ENCODE data around the gene CDK5. TPM values are rescaled to one million over a fixed set of nuclear protein-coding genes. Genes with fewer than 3 reads are reported as not detected.
A peak's percentile ranks its signal among the peaks of the same experiment; 100 is the strongest.

CDK5 gene
- total and polyA plus RNA-seq, 9 of the 15 experiments (the other 6 are each of a cell fraction or from before 2014, with no cell fraction given), result 3.2 to 38.0 (median 27.5) TPM

- TF ChIP-seq FOSL1 (tag; conservative IDR thresholded peaks at IDR 0.05), result peak; percentile 100
- peak; percentile 88 to 93 for TF ChIP-seq MAZ (CRISPR knock-in tag; conservative IDR thresholded peaks at IDR 0.05 in 1 of 2, IDR thresholded peaks at IDR 0.05 in 1 of 2)
- no peak for TF ChIP-seq NCOA2 (IDR thresholded peaks at IDR 0.05; ENCODE audit: partially characterized antibody in 2 of 2)
- TF ChIP-seq VEZF1 (CRISPR knock-in tag; IDR thresholded peaks at IDR 0.05), result peak; percentile 92
- TF ChIP-seq L3MBTL2 (IDR thresholded peaks at IDR 0.05), result peak; percentile 59
- TF ChIP-seq RBFOX2 (IDR thresholded peaks at IDR 0.05; ENCODE audit: low read depth, low read length), result peak; percentile 69
- no peak for TF ChIP-seq KLF1 (tag; IDR thresholded peaks at IDR 0.05)
- TF ChIP-seq NBN (IDR thresholded peaks at IDR 0.05; ENCODE audit: low read depth), result peak; percentile 95
- TF ChIP-seq PKNOX1 (IDR thresholded peaks at IDR 0.05), result peak; percentile 87
- TF ChIP-seq MTA3 (IDR thresholded peaks at IDR 0.05; ENCODE audit: borderline replicate concordance), result peak; percentile 95
- no peak for TF ChIP-seq SIN3B (IDR thresholded peaks at IDR 0.05; ENCODE audit: low read depth)
- no peak for TF ChIP-seq RBM22 (IDR thresholded peaks at IDR 0.05; ENCODE audit: low read depth, low read length, poor library complexity, severe bottlenecking)
- TF ChIP-seq, protein P1, sequence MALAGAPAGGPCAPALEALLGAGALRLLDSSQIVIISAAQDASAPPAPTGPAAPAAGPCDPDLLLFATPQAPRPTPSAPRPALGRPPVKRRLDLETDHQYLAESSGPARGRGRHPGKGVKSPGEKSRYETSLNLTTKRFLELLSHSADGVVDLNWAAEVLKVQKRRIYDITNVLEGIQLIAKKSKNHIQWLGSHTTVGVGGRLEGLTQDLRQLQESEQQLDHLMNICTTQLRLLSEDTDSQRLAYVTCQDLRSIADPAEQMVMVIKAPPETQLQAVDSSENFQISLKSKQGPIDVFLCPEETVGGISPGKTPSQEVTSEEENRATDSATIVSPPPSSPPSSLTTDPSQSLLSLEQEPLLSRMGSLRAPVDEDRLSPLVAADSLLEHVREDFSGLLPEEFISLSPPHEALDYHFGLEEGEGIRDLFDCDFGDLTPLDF (CRISPR knock-in tag; IDR thresholded peaks at IDR 0.05), result peak; percentile 56
- TF ChIP-seq, protein P2, sequence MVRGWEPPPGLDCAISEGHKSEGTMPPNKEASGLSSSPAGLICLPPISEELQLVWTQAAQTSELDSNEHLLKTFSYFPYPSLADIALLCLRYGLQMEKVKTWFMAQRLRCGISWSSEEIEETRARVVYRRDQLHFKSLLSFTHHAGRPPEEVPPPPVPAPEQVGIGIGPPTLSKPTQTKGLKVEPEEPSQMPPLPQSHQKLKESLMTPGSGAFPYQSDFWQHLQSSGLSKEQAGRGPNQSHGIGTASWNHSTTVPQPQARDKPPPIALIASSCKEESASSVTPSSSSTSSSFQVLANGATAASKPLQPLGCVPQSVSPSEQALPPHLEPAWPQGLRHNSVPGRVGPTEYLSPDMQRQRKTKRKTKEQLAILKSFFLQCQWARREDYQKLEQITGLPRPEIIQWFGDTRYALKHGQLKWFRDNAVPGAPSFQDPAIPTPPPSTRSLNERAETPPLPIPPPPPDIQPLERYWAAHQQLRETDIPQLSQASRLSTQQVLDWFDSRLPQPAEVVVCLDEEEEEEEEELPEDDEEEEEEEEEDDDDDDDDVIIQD (CRISPR knock-in tag; IDR thresholded peaks at IDR 0.05), result no peak
- TF ChIP-seq SMARCB1 (IDR thresholded peaks at IDR 0.05; ENCODE audit: insufficient read length, low read depth), result peak; percentile 92
- peak; percentile 100 for TF ChIP-seq SMARCC2 (IDR thresholded peaks at IDR 0.05; ENCODE audit: low read depth)
- peak; percentile 3 for TF ChIP-seq MAFG (tag; conservative IDR thresholded peaks at IDR 0.05)
- no peak for TF ChIP-seq GTF2B (IDR thresholded peaks at IDR 0.05; ENCODE audit: extremely low read depth, insufficient read length)
- TF ChIP-seq, protein P3, sequence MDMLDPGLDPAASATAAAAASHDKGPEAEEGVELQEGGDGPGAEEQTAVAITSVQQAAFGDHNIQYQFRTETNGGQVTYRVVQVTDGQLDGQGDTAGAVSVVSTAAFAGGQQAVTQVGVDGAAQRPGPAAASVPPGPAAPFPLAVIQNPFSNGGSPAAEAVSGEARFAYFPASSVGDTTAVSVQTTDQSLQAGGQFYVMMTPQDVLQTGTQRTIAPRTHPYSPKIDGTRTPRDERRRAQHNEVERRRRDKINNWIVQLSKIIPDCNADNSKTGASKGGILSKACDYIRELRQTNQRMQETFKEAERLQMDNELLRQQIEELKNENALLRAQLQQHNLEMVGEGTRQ (CRISPR knock-in tag; IDR thresholded peaks at IDR 0.05), result no peak
- TF ChIP-seq POLR2G (IDR thresholded peaks at IDR 0.05; ENCODE audit: low read depth, low read length), result peak; percentile 72
These were observed 18.5 kb downstream of the CDK5 start (continued) for GRCh38 chr7:151038951-151039849.

Data from K562 (cell line).